ENCODE data around the gene PTPRM.

Gene PTPRM

GRCh38 chr18:8330575-8330974 lies 763.5 kb downstream of the PTPRM start:
- no peaks in the 10 kb centered on the region for H3K9me3 ChIP-seq (replicated peaks; ENCODE audit: insufficient read depth, low read length)
- H3K36me3 ChIP-seq (replicated peaks; ENCODE audit: insufficient read depth, low read length): no peaks in the 10 kb centered on the region
- no peak overlapping the region for H3K9ac ChIP-seq (ENCODE audit: low read length)
- no peaks in the 10 kb centered on the region for H4K20me1 ChIP-seq (ENCODE audit: insufficient read depth, low read length)
- H3K9me2 ChIP-seq (replicated peaks; ENCODE audit: insufficient read depth, low read length): no peaks in the 10 kb centered on the region
- no peak overlapping the region for H3K4me2 ChIP-seq (ENCODE audit: low read depth, low read length)
- no peaks in the 10 kb centered on the region for H3K4me1 ChIP-seq (ENCODE audit: low read length)
- TF ChIP-seq EZH2 (optimal IDR thresholded peaks at IDR 0.05; ENCODE audit: low read depth, low read length) (no peak), EZH2phosphoT487 (IDR thresholded peaks at IDR 0.05; ENCODE audit: low read length) (no peak), CTCF (IDR thresholded peaks at IDR 0.05; ENCODE audit: low read length) (no peak)
- no peaks in the 10 kb centered on the region for H3K79me2 ChIP-seq (ENCODE audit: low read length)
- no peaks in the 10 kb centered on the region for H3F3A ChIP-seq (ENCODE audit: insufficient read depth, low read length)
- no peak overlapping the region for H3K4me3 ChIP-seq (ENCODE audit: low read length)
- DNase-seq: no peak
- H3K27ac ChIP-seq (ENCODE audit: low read length): no peak overlapping the region
- H2AFZ ChIP-seq (ENCODE audit: low read length): no peak overlapping the region
- H3K27me3 ChIP-seq (replicated peaks; ENCODE audit: insufficient read depth, low read length): no peaks in the 10 kb centered on the region

GRCh38 chr18:8332286-8332685 lies 765.2 kb downstream of the PTPRM start:
- Histone ChIP-seq H2AFZ (ENCODE audit: low read length) (no peak overlapping the region), H3K4me2 (ENCODE audit: low read depth, low read length) (no peak overlapping the region), H3K36me3 (replicated peaks; ENCODE audit: insufficient read depth, low read length) (no peaks in the 10 kb centered on the region), H3K9ac (ENCODE audit: low read length) (no peak overlapping the region), H3K27me3 (replicated peaks; ENCODE audit: insufficient read depth, low read length) (no peaks in the 10 kb centered on the region), H3K9me3 (replicated peaks; ENCODE audit: insufficient read depth, low read length) (no peaks in the 10 kb centered on the region), H3K4me3 (ENCODE audit: low read length) (no peak overlapping the region), H4K20me1 (ENCODE audit: insufficient read depth, low read length) (no peaks in the 10 kb centered on the region), H3K79me2 (ENCODE audit: low read length) (no peaks in the 10 kb centered on the region), H3K9me2 (replicated peaks; ENCODE audit: insufficient read depth, low read length) (no peaks in the 10 kb centered on the region), H3K4me1 (ENCODE audit: low read length) (no peaks in the 10 kb centered on the region), H3F3A (ENCODE audit: insufficient read depth, low read length) (no peaks in the 10 kb centered on the region), H3K27ac (ENCODE audit: low read length) (no peak overlapping the region)
- TF ChIP-seq EZH2 (optimal IDR thresholded peaks at IDR 0.05; ENCODE audit: low read depth, low read length): no peak
- TF ChIP-seq CTCF (IDR thresholded peaks at IDR 0.05; ENCODE audit: low read length): no peak
- TF ChIP-seq EZH2phosphoT487 (IDR thresholded peaks at IDR 0.05; ENCODE audit: low read length): no peak
- DNase-seq: no peak

- Histone ChIP-seq H3K9me2 (replicated peaks; ENCODE audit: insufficient read depth, low read length) (no peaks in the 10 kb centered on the region), H3K27ac (ENCODE audit: low read length) (no peak overlapping the region), H3K4me3 (ENCODE audit: low read length) (no peak overlapping the region), H3K9me3 (replicated peaks; ENCODE audit: insufficient read depth, low read length) (no peaks in the 10 kb centered on the region), H3F3A (ENCODE audit: insufficient read depth, low read length) (no peaks in the 10 kb centered on the region), H3K9ac (ENCODE audit: low read length) (no peak overlapping the region), H3K79me2 (ENCODE audit: low read length) (no peaks in the 10 kb centered on the region), H3K36me3 (replicated peaks; ENCODE audit: insufficient read depth, low read length) (no peaks in the 10 kb centered on the region), H4K20me1 (ENCODE audit: insufficient read depth, low read length) (no peaks in the 10 kb centered on the region), H3K27me3 (replicated peaks; ENCODE audit: insufficient read depth, low read length) (no peaks in the 10 kb centered on the region), H3K4me2 (ENCODE audit: low read depth, low read length) (no peak overlapping the region), H3K4me1 (ENCODE audit: low read length) (no peaks in the 10 kb centered on the region), H2AFZ (ENCODE audit: low read length) (no peak overlapping the region)
- no peak for TF ChIP-seq CTCF (IDR thresholded peaks at IDR 0.05; ENCODE audit: low read length)
- no peak for TF ChIP-seq EZH2phosphoT487 (IDR thresholded peaks at IDR 0.05; ENCODE audit: low read length)
- no peak for TF ChIP-seq EZH2 (optimal IDR thresholded peaks at IDR 0.05; ENCODE audit: low read depth, low read length)
- DNase-seq: no peak
Observed at GRCh38 chr18:8333961-8334360, 766.8 kb downstream of the PTPRM start.
